ENCODE results near the gene ROR2.

The ROR2 gene

GRCh38 chr9:91735049-91735448 lies 215.0 kb downstream of the ROR2 start:
- DNase-seq, result no peak

GRCh38 chr9:91734371-91734981 lies 215.6 kb downstream of the ROR2 start:
- peak; percentile 56 for DNase-seq

GRCh38 chr9:91733006-91733624 lies 216.9 kb downstream of the ROR2 start:
- no peak for DNase-seq

GRCh38 chr9:91732187-91733005 lies 217.6 kb downstream of the ROR2 start:
- no peak for DNase-seq

- no peak for DNase-seq
These were observed 219.2 kb downstream of the ROR2 start for GRCh38 chr9:91730806-91731205.

- DNase-seq, result no peak
These were observed 220.5 kb downstream of the ROR2 start for GRCh38 chr9:91729558-91729842.

DNA sequence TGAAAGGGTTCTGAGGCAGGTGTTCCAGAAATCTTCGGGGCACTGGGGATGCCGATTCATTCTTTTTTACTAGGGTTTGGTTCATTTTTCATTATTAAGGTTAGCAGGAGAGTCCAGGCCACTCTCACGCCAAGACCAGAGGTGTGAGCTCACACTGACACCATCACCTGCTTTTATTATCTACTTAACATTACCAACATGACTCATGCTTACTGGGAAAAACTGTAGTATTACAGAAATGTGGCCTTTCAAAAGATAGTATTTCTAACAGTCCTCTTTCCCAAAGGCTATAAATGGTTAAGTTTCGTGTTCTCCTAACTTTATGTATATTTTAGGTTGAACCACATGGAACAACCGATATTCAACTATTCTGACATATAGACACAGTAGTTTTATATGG lies 222.1 kb downstream of the ROR2 start:
- no peak for DNase-seq

- DNase-seq, result peak; percentile 54
These were observed 222.6 kb downstream of the ROR2 start for GRCh38 chr9:91727316-91727861.

- DNase-seq, result no peak
These were observed 223.5 kb downstream of the ROR2 start for GRCh38 chr9:91726406-91727100.

DNA sequence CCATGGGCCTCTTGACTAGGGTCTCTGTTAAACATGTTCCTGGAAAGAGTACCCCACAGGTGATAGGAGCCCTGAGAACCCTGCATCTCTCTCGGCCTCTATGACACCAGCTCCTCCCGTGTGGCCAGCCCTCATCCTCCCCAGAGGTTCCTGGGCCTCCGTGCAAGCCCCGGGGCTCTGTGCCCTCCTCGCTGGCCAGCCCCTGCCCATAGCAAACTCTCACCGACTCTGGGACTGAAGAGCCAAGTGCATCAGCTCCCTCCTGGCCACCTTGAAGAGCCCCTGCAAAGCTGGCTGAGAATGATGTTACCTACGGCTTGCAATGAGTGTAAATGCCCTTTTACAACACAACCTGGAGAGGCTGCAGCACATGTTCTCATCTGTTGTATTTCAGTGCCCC lies 224.4 kb downstream of the ROR2 start:
- no peak for DNase-seq

DNA sequence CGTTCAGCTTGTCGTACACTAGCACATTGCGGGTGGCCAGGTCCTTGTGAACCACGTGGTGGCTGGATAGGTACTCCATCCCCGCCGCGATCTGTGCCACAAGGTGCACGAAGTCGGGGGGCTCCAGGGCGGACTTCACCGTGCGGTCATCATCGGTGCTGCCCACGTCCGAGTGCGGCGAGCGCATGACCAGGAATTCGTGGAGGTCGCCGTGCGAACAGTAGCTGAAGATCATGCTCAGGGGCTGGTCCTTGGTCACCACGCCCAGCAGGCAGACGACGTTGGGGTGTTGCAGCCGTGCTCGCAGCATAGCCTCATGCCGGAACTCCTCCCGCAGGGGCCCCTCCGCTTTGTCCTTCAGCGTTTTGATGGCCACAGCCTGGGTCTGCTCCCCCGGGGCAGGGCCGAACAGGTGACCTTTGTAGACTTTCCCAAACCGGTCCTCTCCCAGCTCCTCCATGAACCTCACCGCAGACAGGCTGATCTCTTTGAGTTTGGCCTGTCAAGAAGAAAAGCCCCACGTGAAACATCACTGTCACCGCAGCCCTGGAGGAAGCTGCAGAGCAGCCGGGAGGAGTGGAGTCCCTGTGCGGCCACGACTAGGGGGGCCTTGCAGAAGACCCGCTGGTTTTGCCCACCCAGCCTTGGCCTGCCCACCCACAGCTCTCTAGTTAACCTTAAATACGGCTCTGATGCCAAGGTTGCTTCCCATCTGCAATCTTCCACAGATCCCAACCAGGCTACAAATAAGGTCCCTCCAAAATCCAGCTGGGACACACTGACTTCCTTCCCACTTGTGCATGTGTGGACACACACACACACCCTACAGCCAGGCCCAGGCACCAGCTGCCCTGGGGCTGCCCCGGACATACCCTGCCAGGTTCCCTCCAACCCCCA lies 225.2 kb downstream of the ROR2 start:
- no peak for DNase-seq

GRCh38 chr9:91724068-91724440 lies 226.0 kb downstream of the ROR2 start:
- no peak for DNase-seq

GRCh38 chr9:91723420-91724067 lies 226.5 kb downstream of the ROR2 start:
- DNase-seq, result no peak

GRCh38 chr9:91720751-91721705 lies 229.0 kb downstream of the ROR2 start:
- no peak for DNase-seq

DNA sequence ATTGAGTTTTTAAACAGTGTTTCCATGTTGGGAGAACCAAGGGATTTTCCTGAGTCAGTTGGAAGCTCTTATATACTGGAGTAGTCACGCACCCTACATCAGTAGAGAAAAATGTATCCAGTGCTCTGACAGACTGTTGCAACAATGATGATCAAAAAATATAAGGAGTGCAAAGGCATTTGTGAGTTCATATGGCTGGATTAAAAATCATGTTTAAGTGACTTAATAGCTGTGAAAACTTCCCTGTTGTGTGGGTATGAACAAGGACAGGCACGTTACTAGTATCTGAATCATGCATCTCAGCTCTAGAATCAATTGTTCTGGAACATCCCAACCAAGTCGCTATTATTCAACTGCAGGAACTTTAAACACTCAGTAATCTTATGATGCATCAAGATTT lies 229.7 kb downstream of the ROR2 start:
- DNase-seq, result peak; percentile 47

DNA sequence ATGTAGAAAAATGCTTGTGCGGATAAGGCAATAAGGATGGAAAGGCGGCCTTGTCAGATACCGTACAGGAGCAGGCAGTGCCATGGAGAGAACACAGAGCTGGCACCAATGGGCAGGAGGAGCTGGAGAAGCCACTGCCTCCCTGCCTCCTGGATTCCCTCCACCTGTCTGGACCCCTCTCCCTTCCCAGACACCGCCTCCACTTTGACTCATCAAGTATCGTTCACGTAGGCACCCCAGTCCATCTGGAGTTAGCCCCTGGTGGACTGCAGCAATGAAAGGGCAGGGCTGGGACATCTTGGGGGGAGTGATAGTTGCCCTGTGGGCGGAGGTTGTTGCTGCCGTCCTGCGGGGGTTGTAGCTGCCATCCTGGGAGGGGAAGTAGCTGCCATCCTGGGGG lies 232.0 kb downstream of the ROR2 start:
- no peak for DNase-seq

DNA sequence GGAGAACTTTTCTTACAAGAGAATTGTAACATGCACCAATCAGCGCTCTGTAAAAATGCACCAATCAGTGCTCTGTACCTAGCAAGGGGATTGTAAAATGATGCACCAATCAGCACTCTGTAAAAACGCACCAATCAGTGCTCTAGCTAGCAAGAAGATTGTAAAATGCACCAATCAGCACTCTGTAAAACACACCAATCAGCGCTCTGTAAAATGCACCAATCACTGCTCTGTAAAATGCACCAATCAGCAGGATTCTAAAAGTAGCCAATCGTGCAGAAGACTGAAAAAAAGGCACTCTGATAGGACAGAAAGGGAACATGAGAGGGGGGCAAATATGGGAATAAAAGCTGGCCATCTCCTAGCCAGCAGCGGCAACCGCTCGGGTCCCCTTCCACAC lies 233.2 kb downstream of the ROR2 start:
- DNase-seq, result no peak

DNA sequence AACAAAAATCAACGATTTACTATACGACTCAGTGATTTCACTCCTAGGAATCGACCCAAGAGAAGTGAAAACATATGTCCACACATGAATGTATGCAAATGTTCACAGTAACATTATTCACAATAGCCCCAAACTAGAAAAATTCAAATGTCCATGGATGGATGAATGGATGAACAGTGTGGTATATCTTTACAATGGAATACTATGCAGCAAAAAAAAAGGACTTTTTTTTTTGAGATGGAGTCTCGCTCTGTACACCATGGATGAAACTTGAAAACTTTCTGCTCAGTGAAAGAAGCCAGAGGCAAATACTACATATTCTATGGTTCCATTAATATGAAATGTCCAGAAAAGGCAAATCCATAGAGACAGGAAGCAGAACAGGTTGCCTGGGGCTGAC lies 233.8 kb downstream of the ROR2 start:
- DNase-seq, result no peak

DNA sequence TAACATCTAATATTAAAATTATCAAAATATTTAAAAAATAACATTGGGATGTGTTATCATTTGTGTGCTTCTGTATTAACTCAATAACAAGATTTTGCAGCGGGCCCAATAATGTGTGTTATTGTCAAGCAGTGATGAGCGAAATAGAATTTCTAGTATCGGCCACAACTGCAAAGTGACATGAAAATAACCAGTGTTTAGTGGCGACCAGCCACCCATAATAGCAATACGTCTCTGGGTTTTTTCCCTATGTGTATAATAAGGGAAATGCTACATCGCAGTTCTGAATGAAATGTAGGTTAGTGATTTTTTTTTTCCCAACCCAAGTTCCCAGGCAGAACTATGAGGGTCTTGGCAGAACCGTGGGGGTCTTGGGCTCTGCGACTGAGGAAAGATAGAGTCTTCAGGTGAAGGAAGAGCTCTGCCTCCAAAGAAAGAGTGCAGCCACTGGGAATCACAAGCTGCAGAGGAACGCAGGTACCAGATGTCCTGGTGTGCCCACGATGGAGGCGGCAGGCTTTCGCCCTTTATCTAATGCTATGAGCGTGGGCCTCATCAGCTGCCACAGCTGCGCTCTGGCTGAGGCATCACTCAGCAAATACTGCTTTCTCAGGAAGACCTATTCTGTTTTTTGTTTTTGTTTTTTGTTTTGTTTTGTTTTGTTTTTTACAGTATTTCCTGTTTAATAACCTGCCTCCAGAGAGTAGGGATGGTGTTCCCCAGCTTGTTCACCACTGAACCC lies 235.0 kb downstream of the ROR2 start:
- DNase-seq, result no peak

Measured in fibroblast of skin of scalp (primary cell).